ENCODE data around the gene HMCN1.
A peak's percentile ranks its signal among the peaks of the same experiment; 100 is the strongest.

The HMCN1 gene

GRCh38 chr1:185972096-185972850, 238.1 kb downstream of the HMCN1 start:
- no peak for DNase-seq

DNA sequence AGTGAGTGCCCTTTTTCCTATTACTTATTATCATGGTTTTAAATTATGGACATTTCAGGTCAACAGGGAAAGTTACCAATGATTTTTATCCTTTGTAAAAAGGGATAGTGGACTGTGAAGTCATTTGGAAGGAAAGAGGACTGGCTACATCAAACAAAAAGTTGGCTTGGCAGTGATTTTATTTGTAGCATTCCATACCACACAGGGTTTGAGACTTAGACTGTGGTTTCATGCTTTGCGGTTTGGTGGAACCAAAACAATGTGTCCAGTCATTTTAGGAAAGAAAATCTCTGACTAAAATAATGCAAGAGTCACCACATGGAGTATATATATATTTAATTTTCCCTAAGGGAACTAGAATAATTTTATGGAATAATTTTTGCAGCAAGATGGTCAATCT, 239.5 kb downstream of the HMCN1 start:
- no peak for DNase-seq

DNA sequence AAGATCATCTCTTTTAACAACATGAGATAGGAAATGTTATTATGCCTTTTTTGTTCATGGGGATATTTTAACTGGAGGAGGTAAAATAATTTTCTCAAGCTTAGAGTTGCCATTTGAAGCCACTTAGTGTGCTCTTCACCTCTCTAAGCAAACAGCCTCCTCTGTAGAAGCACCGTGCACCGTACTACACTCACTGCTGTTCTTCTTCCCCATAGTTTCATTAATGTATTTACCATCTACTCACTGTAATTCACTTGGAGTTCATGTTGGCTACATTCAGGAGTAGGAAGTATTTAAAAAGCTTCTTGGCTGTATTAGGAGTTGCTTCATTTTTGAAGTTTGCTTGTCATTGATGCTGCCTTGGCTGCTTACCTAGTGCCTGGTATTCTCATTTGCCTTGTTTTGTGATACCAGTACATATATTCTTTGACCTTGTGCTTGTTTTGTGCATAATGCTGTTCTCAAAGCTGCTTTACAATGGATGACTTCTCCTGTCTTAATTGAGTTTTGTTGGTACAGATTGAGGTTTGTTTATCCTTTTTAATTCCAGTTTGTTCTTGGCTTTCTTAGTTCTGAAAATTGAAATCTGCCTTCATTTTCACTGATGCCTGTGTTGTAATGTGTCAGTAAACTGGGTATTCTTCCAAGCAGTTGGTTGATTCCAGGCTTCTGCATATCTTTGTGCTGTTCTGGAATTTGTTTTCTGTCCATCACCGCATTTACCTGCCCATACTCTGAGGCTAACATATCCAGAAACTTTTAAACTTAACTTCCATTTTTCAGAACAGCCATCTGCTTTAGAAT, 240.4 kb downstream of the HMCN1 start:
- peak; percentile 48 for DNase-seq

DNA sequence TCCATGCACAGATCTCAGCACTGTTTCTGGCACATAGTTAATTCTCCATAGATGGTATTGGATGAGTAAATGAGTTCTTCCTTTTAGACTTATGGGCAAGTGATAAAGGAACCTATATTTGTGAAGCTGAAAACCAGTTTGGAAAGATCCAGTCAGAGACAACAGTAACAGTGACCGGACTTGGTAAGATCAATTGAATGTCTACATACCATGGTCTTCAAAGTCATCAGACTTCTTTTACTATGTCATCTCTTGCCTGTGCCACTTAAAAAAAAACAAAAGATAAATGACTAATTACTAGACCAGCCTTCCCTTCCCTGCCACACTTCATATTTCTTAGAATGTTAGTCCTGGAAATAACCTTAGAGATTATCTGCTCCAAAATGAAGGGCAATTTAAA, 246.7 kb downstream of the HMCN1 start:
- no peak for DNase-seq

DNA sequence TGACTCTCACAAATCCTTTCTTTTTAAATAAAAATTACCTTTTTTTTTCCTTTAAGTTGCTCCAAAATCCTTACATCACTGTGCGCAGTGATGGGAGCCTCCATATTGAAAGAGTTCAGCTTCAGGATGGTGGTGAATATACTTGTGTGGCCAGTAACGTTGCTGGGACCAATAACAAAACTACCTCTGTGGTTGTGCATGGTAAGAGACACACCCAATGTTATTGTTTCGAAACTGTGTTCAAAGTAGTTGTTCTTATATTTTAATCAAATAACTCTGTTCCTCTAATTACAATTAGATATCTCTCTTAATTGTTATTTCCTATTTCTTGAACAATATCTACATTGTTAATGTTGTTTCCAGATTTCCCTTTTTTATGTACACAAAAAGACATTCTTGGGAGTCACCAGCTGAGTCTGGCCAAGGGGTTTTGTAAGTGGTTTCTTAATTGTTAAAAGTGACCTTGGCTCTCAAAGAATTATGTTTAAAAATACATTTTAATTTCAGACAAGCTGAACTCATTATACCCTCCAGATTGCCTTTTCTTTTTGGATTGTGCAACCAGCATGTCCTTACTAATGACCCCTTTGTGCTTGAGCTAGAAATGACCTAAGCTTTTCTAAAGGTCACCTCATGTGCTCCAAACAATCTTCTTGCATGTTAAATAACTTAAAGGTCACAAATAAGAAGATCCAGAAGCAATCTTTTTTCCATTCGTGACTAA, 250.1 kb downstream of the HMCN1 start:
- no peak for DNase-seq

- DNase-seq = no peak
Measured at GRCh38 chr1:185987611-185988321, 253.6 kb downstream of the HMCN1 start.

DNA sequence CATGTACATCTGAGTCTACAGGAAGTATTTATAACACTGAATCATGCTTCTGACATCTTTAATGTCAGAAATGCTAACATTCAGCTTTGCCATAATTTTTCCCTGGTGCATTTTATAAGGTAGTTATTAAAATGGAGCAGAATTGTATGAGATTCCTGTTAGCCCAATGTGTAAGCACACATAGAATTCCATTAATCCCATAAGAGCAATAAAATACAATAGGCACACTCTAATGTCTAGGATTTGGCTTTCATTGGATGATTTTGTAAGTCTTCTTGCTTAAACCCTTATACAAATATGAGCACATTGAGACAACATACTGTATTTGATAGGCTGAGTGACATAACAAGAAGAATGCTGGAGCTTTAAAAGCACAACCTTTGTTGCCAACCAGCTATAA, 256.4 kb downstream of the HMCN1 start:
- no peak for DNase-seq

- DNase-seq = no peak
Measured at GRCh38 chr1:185991266-185991665, 257.1 kb downstream of the HMCN1 start.

GRCh38 chr1:185996211-185996610, 262.0 kb downstream of the HMCN1 start:
- no peak for DNase-seq

GRCh38 chr1:185998391-185998790, 264.2 kb downstream of the HMCN1 start:
- DNase-seq = no peak

DNA sequence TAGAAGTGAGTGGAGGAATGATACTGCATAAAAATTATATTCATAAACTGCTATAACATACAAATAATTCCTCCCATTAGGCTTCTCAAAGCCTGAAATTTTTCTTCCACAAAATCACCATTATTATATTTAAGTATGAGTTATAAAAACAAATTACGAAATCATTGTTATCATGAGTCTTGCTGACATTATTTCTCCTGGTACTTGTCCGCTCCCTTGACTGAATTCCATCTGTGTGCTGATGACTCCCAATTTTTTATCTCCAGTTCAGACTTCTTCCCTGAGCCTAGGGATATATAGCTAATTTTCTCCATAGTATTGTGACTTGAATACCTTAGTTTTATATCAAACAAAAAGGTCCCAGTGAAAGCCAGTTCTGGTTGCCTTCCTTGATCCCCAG, 268.2 kb downstream of the HMCN1 start:
- DNase-seq = no peak

GRCh38 chr1:186009039-186009737, 275.0 kb downstream of the HMCN1 start:
- DNase-seq = no peak

- DNase-seq = no peak
Measured at GRCh38 chr1:186014370-186015037, 280.3 kb downstream of the HMCN1 start.

- DNase-seq = no peak
Measured at GRCh38 chr1:186016856-186017255, 282.7 kb downstream of the HMCN1 start.

GRCh38 chr1:186022184-186022583, 288.0 kb downstream of the HMCN1 start:
- no peak for DNase-seq

DNA sequence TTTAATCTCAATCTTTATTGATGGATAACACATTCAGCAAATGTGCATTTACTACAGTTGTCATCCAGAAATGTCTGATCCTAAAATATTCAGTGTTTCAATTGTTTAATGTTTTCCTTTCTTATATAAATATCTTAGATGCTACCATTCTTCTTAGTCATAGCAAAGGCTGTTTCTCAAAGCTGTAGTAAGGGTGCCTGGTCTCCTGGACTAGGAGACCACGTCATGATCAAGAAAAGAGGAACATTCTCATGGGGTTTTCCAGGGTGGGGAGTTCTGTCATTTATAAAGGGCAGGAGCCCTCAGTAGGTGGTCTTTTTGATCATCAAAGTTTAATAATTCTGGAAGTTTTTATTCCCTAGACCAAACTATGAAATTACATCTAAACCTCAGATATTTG, 292.8 kb downstream of the HMCN1 start:
- no peak for DNase-seq

- no peak for DNase-seq
Measured at GRCh38 chr1:186027621-186028020, 293.4 kb downstream of the HMCN1 start.

DNA sequence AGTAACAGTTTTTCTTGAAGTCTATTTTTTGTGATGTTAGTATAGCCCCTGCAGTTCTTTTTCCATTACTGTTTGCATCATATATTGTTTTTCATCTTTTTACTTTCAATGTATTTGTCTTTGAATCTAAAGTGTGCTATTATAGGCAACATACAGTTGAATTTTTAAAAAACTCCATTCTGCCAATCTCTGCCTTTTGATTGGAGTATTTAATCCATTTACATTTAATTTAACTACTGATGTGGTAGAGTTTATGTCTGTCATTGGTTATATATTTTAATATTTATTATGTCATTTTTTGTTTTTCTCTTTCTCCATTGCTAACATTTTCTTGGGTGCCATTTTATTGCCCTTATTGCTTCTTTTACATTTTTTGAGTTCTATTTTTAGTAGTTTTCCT, 296.3 kb downstream of the HMCN1 start:
- DNase-seq = no peak

DNA sequence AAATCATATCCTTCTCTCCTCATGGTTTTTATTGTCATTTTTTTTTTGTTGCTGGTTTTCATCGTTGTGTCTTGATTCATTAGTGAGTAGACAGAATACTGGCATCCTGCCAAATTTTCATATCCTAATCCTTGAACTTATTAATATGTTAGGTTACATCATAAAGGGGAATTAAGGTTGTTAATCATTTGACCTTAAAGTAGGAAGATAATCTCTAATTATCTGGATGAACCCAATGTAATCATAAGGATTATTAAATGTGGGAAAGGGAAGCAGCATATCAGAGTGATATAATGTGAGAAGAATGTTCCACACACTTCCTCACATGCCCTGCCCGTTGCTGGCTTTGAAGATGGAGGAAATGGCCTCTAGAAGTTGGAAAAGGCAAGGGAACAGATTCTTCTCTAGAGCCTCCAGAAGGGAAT, 299.7 kb downstream of the HMCN1 start:
- no peak for DNase-seq

DNA sequence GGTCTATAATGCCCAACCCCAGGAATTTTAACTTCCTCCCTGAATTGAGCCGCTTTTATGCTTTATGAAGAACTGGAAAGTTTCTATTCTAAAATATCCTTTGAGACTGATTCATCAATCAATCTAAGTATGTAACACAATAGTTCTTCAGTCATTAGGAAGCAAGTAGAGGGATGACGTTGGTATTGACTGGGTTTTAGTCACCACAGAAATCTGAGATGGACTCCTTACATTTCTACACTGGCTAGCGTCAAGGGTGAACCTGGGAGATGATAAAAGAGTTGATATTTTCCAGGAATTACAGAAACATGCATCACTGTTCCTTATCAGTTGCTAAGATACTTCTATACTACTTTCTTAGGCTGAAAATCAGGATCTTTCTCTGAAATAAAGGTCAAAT, 308.0 kb downstream of the HMCN1 start:
- no peak for DNase-seq

GRCh38 chr1:186043296-186043695, 309.1 kb downstream of the HMCN1 start:
- DNase-seq = no peak

Data from right hindlimb (tissue), 1 donor.